Measurements from ENCODE around the gene SIL1.

DNA sequence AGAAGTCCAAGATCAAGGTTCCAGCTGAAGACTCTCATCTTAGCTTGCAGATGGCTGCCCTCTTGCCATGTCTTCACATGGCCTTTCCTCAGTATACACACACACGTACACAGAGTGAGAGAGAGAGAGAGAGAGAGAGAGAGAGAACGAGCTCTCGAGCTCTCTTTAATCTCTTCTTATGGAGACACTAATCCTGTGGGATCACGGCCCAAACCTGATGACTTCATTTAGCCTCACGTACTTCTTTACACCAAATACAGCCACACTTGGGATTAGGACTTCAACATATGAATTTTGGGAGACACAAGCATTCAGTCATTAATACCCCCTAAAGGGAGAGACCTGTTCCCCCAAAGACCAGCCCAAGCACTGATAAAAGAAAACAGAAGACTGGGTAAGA, 42.8 kb downstream of the SIL1 start:
- TF ChIP-seq, protein P1, sequence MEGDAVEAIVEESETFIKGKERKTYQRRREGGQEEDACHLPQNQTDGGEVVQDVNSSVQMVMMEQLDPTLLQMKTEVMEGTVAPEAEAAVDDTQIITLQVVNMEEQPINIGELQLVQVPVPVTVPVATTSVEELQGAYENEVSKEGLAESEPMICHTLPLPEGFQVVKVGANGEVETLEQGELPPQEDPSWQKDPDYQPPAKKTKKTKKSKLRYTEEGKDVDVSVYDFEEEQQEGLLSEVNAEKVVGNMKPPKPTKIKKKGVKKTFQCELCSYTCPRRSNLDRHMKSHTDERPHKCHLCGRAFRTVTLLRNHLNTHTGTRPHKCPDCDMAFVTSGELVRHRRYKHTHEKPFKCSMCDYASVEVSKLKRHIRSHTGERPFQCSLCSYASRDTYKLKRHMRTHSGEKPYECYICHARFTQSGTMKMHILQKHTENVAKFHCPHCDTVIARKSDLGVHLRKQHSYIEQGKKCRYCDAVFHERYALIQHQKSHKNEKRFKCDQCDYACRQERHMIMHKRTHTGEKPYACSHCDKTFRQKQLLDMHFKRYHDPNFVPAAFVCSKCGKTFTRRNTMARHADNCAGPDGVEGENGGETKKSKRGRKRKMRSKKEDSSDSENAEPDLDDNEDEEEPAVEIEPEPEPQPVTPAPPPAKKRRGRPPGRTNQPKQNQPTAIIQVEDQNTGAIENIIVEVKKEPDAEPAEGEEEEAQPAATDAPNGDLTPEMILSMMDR (IDR thresholded peaks at IDR 0.05) = no peak
- no peak for TF ChIP-seq POLR2A (IDR thresholded peaks at IDR 0.05)

All from vagina (tissue), 2 donors.